ENCODE results near the gene NSUN2. TPM values are rescaled to one million over a fixed set of nuclear protein-coding genes. Genes with fewer than 3 reads are reported as not detected.

Gene NSUN2
- total RNA-seq, 1 experiment from 2014 or later, result 90.7 TPM

GRCh38 chr5:6637022-6637421, 4.2 kb upstream of the NSUN2 start:
- DNase-seq, result no peak
- Mint-ChIP-seq H3K4me1 (ENCODE audit: low read depth, unreplicated experiment) (peaks cover 19% of the 10 kb centered on the region), H3K4me3 (ENCODE audit: low read depth, unreplicated experiment) (no peak overlapping the region), H3K27me3 (ENCODE audit: unreplicated experiment) (no peaks in the 10 kb centered on the region), H3K27ac (ENCODE audit: unreplicated experiment) (no peak overlapping the region), H3K9me3 (ENCODE audit: low read depth, unreplicated experiment) (no peaks in the 10 kb centered on the region), H3K36me3 (ENCODE audit: insufficient read depth, unreplicated experiment) (peaks cover 26% of the 10 kb centered on the region)
- BruUV-seq (replicated peaks), result no TSS peak
- CTCF ChIA-PET, result no interaction called here
- intact Hi-C loops (cut with micrococcal nuclease; ENCODE audit: unreplicated experiment), result no loop called here
- TF ChIP-seq, protein P1, sequence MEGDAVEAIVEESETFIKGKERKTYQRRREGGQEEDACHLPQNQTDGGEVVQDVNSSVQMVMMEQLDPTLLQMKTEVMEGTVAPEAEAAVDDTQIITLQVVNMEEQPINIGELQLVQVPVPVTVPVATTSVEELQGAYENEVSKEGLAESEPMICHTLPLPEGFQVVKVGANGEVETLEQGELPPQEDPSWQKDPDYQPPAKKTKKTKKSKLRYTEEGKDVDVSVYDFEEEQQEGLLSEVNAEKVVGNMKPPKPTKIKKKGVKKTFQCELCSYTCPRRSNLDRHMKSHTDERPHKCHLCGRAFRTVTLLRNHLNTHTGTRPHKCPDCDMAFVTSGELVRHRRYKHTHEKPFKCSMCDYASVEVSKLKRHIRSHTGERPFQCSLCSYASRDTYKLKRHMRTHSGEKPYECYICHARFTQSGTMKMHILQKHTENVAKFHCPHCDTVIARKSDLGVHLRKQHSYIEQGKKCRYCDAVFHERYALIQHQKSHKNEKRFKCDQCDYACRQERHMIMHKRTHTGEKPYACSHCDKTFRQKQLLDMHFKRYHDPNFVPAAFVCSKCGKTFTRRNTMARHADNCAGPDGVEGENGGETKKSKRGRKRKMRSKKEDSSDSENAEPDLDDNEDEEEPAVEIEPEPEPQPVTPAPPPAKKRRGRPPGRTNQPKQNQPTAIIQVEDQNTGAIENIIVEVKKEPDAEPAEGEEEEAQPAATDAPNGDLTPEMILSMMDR (IDR thresholded peaks at IDR 0.05; ENCODE audit: unreplicated experiment), result no peak

DNA sequence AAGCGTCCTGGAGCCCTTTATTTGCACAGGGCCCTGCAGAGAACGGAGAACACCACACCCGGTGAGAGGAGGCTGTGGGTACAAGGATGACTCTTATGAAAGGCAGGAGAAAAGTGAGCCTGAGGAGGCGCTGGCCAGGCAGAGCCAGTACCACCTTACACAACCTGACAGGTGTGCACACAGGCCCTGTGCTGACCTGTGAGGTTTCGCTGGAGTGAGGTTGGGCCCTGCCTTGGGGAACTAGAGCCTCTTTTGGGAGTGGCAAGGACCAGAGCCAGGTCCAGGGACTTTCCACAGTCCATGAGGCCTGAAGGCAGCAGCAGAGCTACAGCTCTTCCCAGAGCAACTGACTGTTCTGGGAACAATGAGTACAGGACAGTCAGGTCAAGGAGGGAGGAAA, 3.4 kb upstream of the NSUN2 start:
- intact Hi-C loops (cut with micrococcal nuclease; ENCODE audit: unreplicated experiment), result no loop called here
- H3K4me3 Mint-ChIP-seq (ENCODE audit: low read depth, unreplicated experiment), result no peak overlapping the region
- no peak for DNase-seq
- peaks cover 32% of the 10 kb centered on the region for H3K36me3 Mint-ChIP-seq (ENCODE audit: insufficient read depth, unreplicated experiment)
- H3K9me3 Mint-ChIP-seq (ENCODE audit: low read depth, unreplicated experiment), result no peaks in the 10 kb centered on the region
- H3K27me3 Mint-ChIP-seq (ENCODE audit: unreplicated experiment), result no peaks in the 10 kb centered on the region
- CTCF ChIA-PET, result no interaction called here
- TF ChIP-seq, protein P1 (IDR thresholded peaks at IDR 0.05; ENCODE audit: unreplicated experiment), result no peak
- peaks cover 24% of the 10 kb centered on the region for H3K4me1 Mint-ChIP-seq (ENCODE audit: low read depth, unreplicated experiment)
- no TSS peak for BruUV-seq (replicated peaks)
- H3K27ac Mint-ChIP-seq (ENCODE audit: unreplicated experiment), result no peak overlapping the region

DNA sequence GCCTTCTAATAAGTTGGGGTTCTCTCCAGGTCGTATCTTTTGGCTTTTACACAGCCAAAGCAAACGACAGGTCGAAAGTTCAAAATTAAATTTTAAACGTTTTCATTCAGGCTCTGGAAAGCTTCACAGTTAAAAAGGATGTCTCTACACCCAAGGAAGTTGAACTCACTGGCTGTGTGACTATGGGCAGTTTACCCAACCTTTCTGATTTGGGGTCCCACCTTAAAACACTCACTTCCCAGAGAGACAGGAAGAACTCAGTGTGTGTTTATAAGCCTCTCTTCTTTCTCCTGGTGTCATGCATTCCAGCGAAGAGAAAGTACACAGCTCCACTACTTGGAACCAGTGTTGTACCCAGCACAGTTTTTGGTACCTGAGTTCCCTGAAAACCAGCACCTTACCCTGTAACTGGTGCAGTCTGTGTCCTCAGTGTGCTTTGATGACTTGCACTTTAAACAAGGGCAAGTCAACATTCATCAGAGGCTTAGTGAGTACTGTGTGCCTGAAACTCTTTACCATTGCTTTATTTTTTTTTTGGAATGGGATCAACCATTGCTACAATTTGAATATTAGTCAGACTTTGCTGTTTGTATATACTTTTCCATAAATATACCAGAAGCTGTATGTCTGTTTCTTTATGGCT, 2.1 kb upstream of the NSUN2 start:
- H3K4me1 Mint-ChIP-seq (ENCODE audit: low read depth, unreplicated experiment), result peaks cover 30% of the 10 kb centered on the region
- H3K36me3 Mint-ChIP-seq (ENCODE audit: insufficient read depth, unreplicated experiment), result peaks cover 46% of the 10 kb centered on the region
- intact Hi-C loops (cut with micrococcal nuclease; ENCODE audit: unreplicated experiment), result no loop called here
- H3K4me3 Mint-ChIP-seq (ENCODE audit: low read depth, unreplicated experiment), result peak overlapping the region; percentile 88
- no peaks in the 10 kb centered on the region for H3K27me3 Mint-ChIP-seq (ENCODE audit: unreplicated experiment)
- no peak overlapping the region for H3K27ac Mint-ChIP-seq (ENCODE audit: unreplicated experiment)
- TF ChIP-seq, protein P1 (IDR thresholded peaks at IDR 0.05; ENCODE audit: unreplicated experiment), result no peak
- no peaks in the 10 kb centered on the region for H3K9me3 Mint-ChIP-seq (ENCODE audit: low read depth, unreplicated experiment)
- no peak for DNase-seq
- TSS peak; percentile 44 for BruUV-seq (replicated peaks)
- CTCF ChIA-PET, result no interaction called here

- Mint-ChIP-seq H3K27ac (ENCODE audit: unreplicated experiment) (peak overlapping the region; percentile 33), H3K4me1 (ENCODE audit: low read depth, unreplicated experiment) (peaks cover 30% of the 10 kb centered on the region), H3K9me3 (ENCODE audit: low read depth, unreplicated experiment) (no peaks in the 10 kb centered on the region), H3K36me3 (ENCODE audit: insufficient read depth, unreplicated experiment) (peaks cover 52% of the 10 kb centered on the region), H3K4me3 (ENCODE audit: low read depth, unreplicated experiment) (peak overlapping the region; percentile 88), H3K27me3 (ENCODE audit: unreplicated experiment) (no peaks in the 10 kb centered on the region)
- CTCF ChIA-PET, result no interaction called here
- BruUV-seq (replicated peaks), result no TSS peak
- no peak for DNase-seq
- intact Hi-C loops (cut with micrococcal nuclease; ENCODE audit: unreplicated experiment), result no loop called here
- TF ChIP-seq, protein P1 (IDR thresholded peaks at IDR 0.05; ENCODE audit: unreplicated experiment), result no peak
Observed at GRCh38 chr5:6634306-6634705, 1.5 kb upstream of the NSUN2 start.
